ENCODE results near the gene NEDD4.

DNA sequence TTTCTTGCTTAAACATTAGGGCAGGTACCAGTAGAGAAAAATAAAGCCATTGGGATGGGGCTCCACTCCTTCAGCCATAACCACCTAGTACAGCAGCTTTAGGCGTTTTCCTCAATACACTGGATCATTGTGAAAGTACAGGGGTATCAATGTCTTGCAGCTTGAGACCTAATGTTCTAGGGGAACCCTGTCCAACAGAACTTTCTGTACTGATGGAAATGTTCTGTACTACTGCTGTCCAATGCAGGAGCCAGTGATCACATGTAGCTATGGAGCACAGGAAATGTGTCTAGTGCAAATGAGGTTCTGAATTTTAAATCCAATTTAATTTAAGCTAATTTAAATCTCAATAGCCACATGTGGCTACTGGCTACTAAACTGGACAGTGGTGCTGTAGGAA is 93.9 kb downstream of the NEDD4 start:
- no peak for TF ChIP-seq GATA2 (IDR thresholded peaks at IDR 0.05; ENCODE audit: low read depth, low read length)
- TF ChIP-seq GATA3 (IDR thresholded peaks at IDR 0.05; ENCODE audit: low read depth, low read length), result no peak
